OCI-M2 (cell line): Measurements from ENCODE around the gene NRAP.

Experiments used
- DNase-seq: peaks from one replicate; lab custom pipeline; 2025; ENCODE audit not compliant: unreplicated experiment; lab: John Stamatoyannopoulos, UW

NRAP gene

GRCh38 chr10:113610631-113611601, 52.9 kb downstream of the NRAP start:
- DNase-seq = no peak

GRCh38 chr10:113609704-113610108, 54.1 kb downstream of the NRAP start:
- no peak for DNase-seq

GRCh38 chr10:113605268-113605978, 58.4 kb downstream of the NRAP start:
- DNase-seq = no peak

GRCh38 chr10:113604572-113604971, 59.3 kb downstream of the NRAP start:
- no peak for DNase-seq

GRCh38 chr10:113603057-113603777, 60.6 kb downstream of the NRAP start:
- DNase-seq = no peak

GRCh38 chr10:113600569-113600968, 63.3 kb downstream of the NRAP start:
- no peak for DNase-seq

GRCh38 chr10:113594652-113595051, 69.2 kb downstream of the NRAP start:
- no peak for DNase-seq

- no peak for DNase-seq
Observed at GRCh38 chr10:113592380-113592779, 71.5 kb downstream of the NRAP start.

GRCh38 chr10:113590581-113590980, 73.3 kb downstream of the NRAP start:
- no peak for DNase-seq

GRCh38 chr10:113589201-113589770, 74.6 kb downstream of the NRAP start:
- no peak for DNase-seq

- no peak for DNase-seq
Observed at GRCh38 chr10:113585949-113586348, 77.9 kb downstream of the NRAP start.

- no peak for DNase-seq
Observed at GRCh38 chr10:113583571-113583970, 80.3 kb downstream of the NRAP start.

- DNase-seq = no peak
Observed at GRCh38 chr10:113581092-113581491, 82.7 kb downstream of the NRAP start.

- no peak for DNase-seq
Observed at GRCh38 chr10:113578773-113579172, 85.1 kb downstream of the NRAP start.

GRCh38 chr10:113576852-113577251, 87.0 kb downstream of the NRAP start:
- DNase-seq = no peak

- no peak for DNase-seq
Observed at GRCh38 chr10:113573368-113573767, 90.5 kb downstream of the NRAP start.

- no peak for DNase-seq
Observed at GRCh38 chr10:113572520-113573290, 91.1 kb downstream of the NRAP start.

GRCh38 chr10:113569576-113569975, 94.3 kb downstream of the NRAP start:
- no peak for DNase-seq

- no peak for DNase-seq
Observed at GRCh38 chr10:113566888-113567287, 97.0 kb downstream of the NRAP start.

GRCh38 chr10:113565364-113565763, 98.5 kb downstream of the NRAP start:
- DNase-seq = no peak
